SU-DHL-6 (cell line): ENCODE data around the gene HELZ.

Source experiments
- H2AFZ ChIP-seq: fragments of 200-600 bp; sonication (generic); 2 replicates; pipeline ENCODE4 v1.6.1; 2014; ENCODE audit warnings: low read depth, mild to moderate bottlenecking, moderate library complexity, mixed read lengths, antibody characterized with exemption, low read length; ENCODE audit not compliant: severe bottlenecking
- H3F3A ChIP-seq: fragments of 200-600 bp; shearing (Covaris generic); 2 replicates; pipeline ENCODE4 v1.6.0; 2016; ENCODE audit warnings: antibody characterized with exemption, mild to moderate bottlenecking; ENCODE audit not compliant: insufficient read depth
- H3K27ac ChIP-seq: fragments of 200-600 bp; sonication (generic); 2 replicates; pipeline ENCODE4 v1.5.1; 2016; ENCODE audit warnings: low read depth, mild to moderate bottlenecking, low read length, moderate library complexity, mixed read lengths
- H3K27me3 ChIP-seq: fragments of 200-600 bp; sonication (generic), shearing (Covaris generic); 2 replicates; pipeline ENCODE4 v1.6.0; 2014; ENCODE audit warnings: mild to moderate bottlenecking, low read length
- H3K36me3 ChIP-seq: fragments of 200-600 bp; sonication (generic); 2 replicates; pipeline ENCODE4 v1.6.1; 2014; ENCODE audit warnings: mild to moderate bottlenecking, low read length, mixed read lengths
- H3K4me2 ChIP-seq: fragments of 300-600, 200-600 bp; shearing (Covaris generic), sonication (generic); 2 replicates; pipeline ENCODE4 v1.6.0; 2014; ENCODE audit warnings: low read length, low read depth, mild to moderate bottlenecking; ENCODE audit not compliant: poor library complexity, severe bottlenecking
- H3K4me3 ChIP-seq: fragments of 200-600 bp; sonication (generic); 2 replicates; pipeline ENCODE4 v1.5.1; 2014; ENCODE audit warnings: antibody characterized with exemption, low read length, mild to moderate bottlenecking, mixed read lengths; ENCODE audit not compliant: insufficient read depth, poor library complexity, severe bottlenecking
- H3K79me2 ChIP-seq: fragments of 200-600 bp; sonication (generic); 2 replicates; pipeline ENCODE4 v1.6.1; 2014; ENCODE audit warnings: mild to moderate bottlenecking, low read length, moderate library complexity; ENCODE audit not compliant: insufficient read depth
- H3K9ac ChIP-seq: fragments of 200-600 bp; sonication (generic); 2 replicates; pipeline ENCODE4 v1.7.0; 2014; ENCODE audit warnings: mild to moderate bottlenecking, low read length
- H3K9me2 ChIP-seq: fragments of 200-600 bp; sonication (generic); replicated peaks from 2 replicates; pipeline ENCODE4 v1.6.1; 2014; ENCODE audit warnings: low read length; ENCODE audit not compliant: insufficient read depth
- H3K9me3 ChIP-seq: fragments of 200-600 bp; sonication (generic); 2 replicates; pipeline ENCODE4 v1.6.1; 2014; ENCODE audit warnings: low read length, mixed read lengths; ENCODE audit not compliant: insufficient read depth
- H4K20me1 ChIP-seq: fragments of 200-600 bp; sonication (generic); 2 replicates; pipeline ENCODE4 v1.6.1; 2014; ENCODE audit warnings: low read depth, mild to moderate bottlenecking, antibody characterized with exemption, low read length, moderate library complexity, mixed read lengths
- EZH2phosphoT487 ChIP-seq: fragments of 200-600 bp; sonication (generic), shearing (Covaris generic); conservative IDR thresholded peaks from 2 replicates; pipeline ENCODE4 v1.6.1; 2018; ENCODE audit warnings: mild to moderate bottlenecking, antibody characterized with exemption, low read length, moderate library complexity, mixed read lengths
- TF ChIP-seq, protein P1 (sequence below): fragments of 200-600 bp; sonication (generic); IDR thresholded peaks from one replicate; pipeline ENCODE4 v1.5.1; 2017; ENCODE audit warnings: antibody characterized with exemption, mild to moderate bottlenecking, low read length, moderate library complexity; ENCODE audit not compliant: insufficient read depth, poor library complexity, severe bottlenecking

HELZ gene

DNA sequence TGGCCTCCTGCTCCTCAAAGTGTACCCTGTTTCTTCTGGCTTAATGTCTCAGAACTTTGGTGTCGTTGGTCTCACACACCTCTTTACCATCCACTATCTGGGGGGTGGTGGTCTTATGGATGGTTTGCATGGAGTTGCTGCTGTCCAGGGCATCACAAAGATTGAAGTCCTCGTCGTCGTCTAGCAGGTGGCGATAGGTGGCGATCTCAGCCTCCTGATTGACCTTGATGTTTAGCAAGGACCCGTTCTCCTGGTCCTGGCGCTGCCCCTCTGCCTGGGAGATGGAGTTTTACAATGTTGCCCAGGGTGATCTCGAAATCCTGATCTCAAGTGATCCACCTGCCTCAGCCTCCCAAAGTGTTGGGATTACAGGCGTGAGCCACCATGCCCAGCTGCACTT, 31.1 kb upstream of the HELZ start:
- Histone ChIP-seq H3K36me3 (no peaks in the 10 kb centered on the region), H3K9me3 (no peaks in the 10 kb centered on the region), H4K20me1 (no peaks in the 10 kb centered on the region), H3K27ac (no peak overlapping the region), H2AFZ (no peak overlapping the region), H3K9ac (no peak overlapping the region), H3K4me3 (no peak overlapping the region), H3K79me2 (no peaks in the 10 kb centered on the region), H3K4me2 (no peak overlapping the region), H3K27me3 (no peaks in the 10 kb centered on the region), H3K9me2 (no peaks in the 10 kb centered on the region), H3F3A (no peaks in the 10 kb centered on the region)
- TF ChIP-seq, protein P1, sequence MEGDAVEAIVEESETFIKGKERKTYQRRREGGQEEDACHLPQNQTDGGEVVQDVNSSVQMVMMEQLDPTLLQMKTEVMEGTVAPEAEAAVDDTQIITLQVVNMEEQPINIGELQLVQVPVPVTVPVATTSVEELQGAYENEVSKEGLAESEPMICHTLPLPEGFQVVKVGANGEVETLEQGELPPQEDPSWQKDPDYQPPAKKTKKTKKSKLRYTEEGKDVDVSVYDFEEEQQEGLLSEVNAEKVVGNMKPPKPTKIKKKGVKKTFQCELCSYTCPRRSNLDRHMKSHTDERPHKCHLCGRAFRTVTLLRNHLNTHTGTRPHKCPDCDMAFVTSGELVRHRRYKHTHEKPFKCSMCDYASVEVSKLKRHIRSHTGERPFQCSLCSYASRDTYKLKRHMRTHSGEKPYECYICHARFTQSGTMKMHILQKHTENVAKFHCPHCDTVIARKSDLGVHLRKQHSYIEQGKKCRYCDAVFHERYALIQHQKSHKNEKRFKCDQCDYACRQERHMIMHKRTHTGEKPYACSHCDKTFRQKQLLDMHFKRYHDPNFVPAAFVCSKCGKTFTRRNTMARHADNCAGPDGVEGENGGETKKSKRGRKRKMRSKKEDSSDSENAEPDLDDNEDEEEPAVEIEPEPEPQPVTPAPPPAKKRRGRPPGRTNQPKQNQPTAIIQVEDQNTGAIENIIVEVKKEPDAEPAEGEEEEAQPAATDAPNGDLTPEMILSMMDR, result no peak
- TF ChIP-seq EZH2phosphoT487, result no peak

DNA sequence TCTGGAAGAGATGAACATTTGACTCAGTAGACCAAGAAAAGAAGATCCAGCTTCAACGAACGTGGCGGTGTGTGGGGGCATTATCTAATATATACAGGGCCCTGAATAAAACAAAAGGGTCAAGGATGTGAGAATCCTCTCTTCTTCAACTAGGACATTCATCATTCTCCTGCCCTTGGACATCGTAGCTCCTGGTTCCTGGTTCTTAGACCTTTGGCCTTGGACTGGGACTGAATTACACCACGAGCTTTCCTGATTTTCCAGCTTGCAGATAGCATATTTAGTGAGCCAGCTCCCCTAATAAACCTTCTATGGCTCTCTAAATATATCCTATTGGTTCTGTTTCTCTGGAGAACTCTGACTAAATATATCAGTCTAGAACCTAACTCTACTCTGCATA, 29.5 kb upstream of the HELZ start:
- H4K20me1 ChIP-seq, result no peaks in the 10 kb centered on the region
- H3K4me3 ChIP-seq, result no peak overlapping the region
- no peak overlapping the region for H3K9ac ChIP-seq
- no peak overlapping the region for H3K27ac ChIP-seq
- no peaks in the 10 kb centered on the region for H3F3A ChIP-seq
- no peaks in the 10 kb centered on the region for H3K9me3 ChIP-seq
- H2AFZ ChIP-seq, result no peak overlapping the region
- H3K4me2 ChIP-seq, result no peak overlapping the region
- H3K27me3 ChIP-seq, result no peaks in the 10 kb centered on the region
- H3K9me2 ChIP-seq, result no peaks in the 10 kb centered on the region
- H3K79me2 ChIP-seq, result no peaks in the 10 kb centered on the region
- H3K36me3 ChIP-seq, result no peaks in the 10 kb centered on the region
- TF ChIP-seq, protein P1, result no peak
- TF ChIP-seq EZH2phosphoT487, result no peak

DNA sequence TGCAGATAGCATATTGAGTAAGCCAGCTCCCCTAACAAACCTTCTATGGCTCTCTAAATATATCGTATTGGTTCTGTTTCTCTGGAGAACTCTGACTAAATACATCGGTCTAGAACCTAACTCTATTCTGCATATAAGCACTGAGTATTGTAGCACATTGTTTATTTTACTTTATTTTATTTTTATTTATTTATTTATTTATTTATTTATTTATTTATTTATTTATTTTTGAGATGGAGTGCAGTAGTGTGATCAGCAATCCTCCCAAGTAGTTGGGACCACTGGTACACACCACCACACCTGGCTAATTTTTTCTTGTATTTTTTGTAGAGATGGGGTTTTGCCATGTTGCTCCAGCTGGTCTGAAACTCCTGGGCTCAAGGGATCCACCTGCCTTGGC, 28.9 kb upstream of the HELZ start:
- Histone ChIP-seq H2AFZ (no peak overlapping the region), H3K9me2 (no peaks in the 10 kb centered on the region), H3K36me3 (no peaks in the 10 kb centered on the region), H3K9me3 (no peaks in the 10 kb centered on the region), H3K4me2 (no peak overlapping the region), H3K27me3 (no peaks in the 10 kb centered on the region), H4K20me1 (no peaks in the 10 kb centered on the region), H3K27ac (no peak overlapping the region), H3F3A (no peaks in the 10 kb centered on the region), H3K79me2 (no peaks in the 10 kb centered on the region), H3K9ac (no peak overlapping the region), H3K4me3 (no peak overlapping the region)
- no peak for TF ChIP-seq EZH2phosphoT487
- TF ChIP-seq, protein P1, result no peak
